HG03159 (cell line): ENCODE results near the gene PDE4DIP.
A peak's percentile ranks its signal among the peaks of the same experiment; 100 is the strongest.
"Not testable (repeated sequence)": the region's sequence is repeated elsewhere in the genome, so short reads cannot be mapped to it uniquely, and the experiment has no call there.

Source experiments
- ATAC-seq: cut with Tn5 transposase; IDR thresholded peaks from one replicate; pipeline ENCODE4 v1.9.1; 2021; ENCODE audit warnings: mild to moderate bottlenecking, moderate library complexity; ENCODE audit not compliant: unreplicated experiment

Gene PDE4DIP

GRCh38 chr1:148916695-148917348 lies 72.6 kb downstream of the PDE4DIP start:
- ATAC-seq, result not testable (repeated sequence)

DNA sequence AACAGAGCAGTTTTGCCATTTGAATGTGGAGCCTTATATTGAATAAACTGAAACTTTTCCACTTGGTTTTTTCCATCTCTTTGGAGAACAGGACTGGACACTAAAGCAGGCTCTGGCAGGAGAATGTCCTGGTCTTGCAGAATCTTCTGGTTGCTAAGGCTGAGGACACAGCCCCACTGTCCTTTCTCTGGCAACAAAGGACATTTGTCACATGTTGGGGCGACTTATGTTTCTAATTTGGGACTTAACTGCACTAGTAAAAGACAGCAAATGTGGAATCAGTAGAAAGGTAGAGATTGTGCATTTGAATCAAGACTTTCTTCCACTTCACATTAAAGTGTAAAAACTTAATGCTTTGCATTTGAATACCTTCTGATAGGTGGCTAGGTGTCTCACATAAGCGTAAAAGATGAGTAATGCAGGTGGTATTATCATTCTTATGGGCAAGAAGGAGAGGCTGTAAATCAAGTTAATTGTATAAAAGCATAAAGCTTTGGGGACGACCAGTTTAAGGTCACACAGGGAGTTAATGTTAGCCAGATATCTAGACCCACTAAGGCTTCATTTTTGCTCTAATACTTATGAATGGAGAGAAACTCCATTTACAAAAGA lies 74.7 kb downstream of the PDE4DIP start:
- not testable (repeated sequence) for ATAC-seq

DNA sequence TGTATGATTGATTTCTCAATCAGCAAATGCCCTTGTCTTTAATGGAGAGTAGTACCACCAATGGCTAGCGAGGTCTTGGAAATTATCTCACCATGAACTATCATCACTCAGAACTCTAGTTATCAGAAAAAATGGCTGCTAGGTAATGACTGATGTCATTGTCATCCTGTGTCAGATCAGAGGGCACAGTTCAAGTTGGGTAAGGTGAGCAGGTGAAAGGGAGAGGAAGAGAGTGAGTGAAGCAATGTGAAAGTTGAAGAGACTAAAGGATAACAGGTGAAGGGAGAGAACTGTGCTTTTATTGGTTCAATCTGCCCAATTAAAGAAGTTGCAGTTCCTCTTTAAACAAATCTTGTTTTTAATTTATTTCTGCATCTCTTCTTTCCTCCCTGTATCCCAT lies 76.8 kb downstream of the PDE4DIP start:
- not testable (repeated sequence) for ATAC-seq

GRCh38 chr1:148923798-148924197 lies 79.6 kb downstream of the PDE4DIP start:
- ATAC-seq, result not testable (repeated sequence)

GRCh38 chr1:148927645-148928044 lies 83.4 kb downstream of the PDE4DIP start:
- ATAC-seq, result not testable (repeated sequence)

- not testable (repeated sequence) for ATAC-seq
Observed at GRCh38 chr1:148929253-148929652, 85.0 kb downstream of the PDE4DIP start.

DNA sequence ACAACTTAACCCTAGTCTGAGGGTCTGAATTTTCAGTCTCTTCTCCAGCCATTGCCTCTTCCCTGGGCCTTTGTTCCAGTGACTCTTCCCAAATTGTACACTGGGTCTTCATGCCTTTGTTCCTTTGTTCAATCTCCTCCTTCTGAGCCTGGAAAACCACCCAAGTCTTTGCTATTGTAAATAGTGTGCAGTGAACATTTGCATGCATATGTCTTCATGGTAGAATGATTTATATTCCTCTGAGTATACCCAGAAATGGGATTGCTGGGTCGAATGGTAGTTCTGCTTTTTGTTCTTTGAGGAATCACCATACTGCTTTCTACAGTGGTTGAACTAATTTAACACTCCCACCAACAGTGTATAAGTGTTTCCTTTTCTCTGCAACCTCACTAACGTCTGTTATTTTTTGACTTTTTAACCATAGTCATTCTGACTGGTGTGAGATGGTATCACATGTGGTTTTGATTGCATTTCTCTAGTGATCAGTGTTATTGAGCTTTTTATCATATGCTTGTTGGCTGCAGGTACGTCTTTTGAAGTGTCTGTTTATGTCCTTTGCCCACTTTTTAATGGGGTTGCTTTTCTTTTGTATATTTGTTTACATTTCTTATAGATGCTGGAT lies 91.3 kb downstream of the PDE4DIP start:
- not testable (repeated sequence) for ATAC-seq

- not testable (repeated sequence) for ATAC-seq
Observed at GRCh38 chr1:148942906-148943305, 98.7 kb downstream of the PDE4DIP start.

DNA sequence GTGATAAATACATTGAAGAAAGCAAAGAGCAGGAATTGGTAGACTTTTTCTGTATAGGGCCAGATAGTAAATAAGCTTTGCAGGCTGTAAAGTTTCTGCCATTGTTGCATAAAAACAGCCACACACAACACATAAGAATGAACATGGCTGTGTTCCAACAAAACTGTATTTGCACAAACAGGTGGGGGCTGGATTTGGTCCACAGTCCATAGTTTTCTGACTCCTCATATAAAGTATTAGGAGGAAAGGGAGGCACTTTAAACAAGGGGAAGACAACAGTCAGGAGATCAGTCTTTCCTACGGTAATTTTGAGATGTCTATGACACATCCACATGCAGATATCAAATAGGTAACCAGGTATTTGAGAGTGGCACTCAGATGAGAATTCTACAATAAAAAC lies 100.9 kb downstream of the PDE4DIP start:
- ATAC-seq, result not testable (repeated sequence)

- not testable (repeated sequence) for ATAC-seq
Observed at GRCh38 chr1:148948768-148949167, 104.5 kb downstream of the PDE4DIP start.

DNA sequence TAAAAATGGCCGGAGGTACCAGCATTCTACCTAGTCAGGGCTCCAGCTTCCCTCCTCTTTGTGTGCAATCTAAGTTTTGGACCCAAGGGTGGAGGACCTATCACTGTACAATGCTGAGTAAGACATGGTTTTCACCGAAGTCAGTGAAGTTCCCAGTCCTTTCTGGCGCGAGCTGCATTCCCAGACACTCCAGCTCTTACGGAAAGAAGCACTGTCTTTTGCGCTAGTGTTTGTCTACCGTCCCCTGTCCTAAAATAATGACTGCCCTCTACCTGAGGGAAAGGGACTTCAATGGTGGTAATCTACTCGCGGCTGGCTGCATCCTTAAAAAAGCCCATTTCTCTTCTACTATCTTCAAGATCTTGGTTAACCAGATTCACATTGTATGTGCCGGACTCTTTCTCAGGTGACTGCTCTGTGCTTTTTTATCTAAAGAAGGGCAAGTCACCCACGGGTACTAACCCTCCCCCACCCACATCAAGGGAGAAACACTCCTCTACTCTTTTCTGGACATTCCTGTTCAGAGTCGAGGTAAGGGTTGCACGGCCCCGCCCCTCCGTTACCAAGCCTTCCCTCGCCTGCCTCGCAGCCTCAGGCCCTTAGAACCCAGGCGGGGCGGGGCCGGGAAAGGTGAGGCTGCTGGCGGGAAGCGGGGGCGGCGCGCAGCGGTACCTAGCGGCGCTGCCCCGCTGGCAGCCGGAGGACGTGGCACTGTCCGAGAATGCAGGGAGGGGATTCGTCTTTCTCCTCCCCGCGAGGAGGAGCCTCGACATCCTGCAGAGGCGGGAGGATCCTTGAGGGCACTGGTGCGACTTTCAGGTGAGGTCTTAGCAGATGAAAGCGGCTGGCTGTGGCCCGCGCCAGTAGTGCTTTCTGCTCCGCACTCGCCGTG lies 107.4 kb downstream of the PDE4DIP start:
- peak; percentile 66 for ATAC-seq

- peak; percentile 81 for ATAC-seq
Observed at GRCh38 chr1:148952253-148952937, 108.2 kb downstream of the PDE4DIP start.

DNA sequence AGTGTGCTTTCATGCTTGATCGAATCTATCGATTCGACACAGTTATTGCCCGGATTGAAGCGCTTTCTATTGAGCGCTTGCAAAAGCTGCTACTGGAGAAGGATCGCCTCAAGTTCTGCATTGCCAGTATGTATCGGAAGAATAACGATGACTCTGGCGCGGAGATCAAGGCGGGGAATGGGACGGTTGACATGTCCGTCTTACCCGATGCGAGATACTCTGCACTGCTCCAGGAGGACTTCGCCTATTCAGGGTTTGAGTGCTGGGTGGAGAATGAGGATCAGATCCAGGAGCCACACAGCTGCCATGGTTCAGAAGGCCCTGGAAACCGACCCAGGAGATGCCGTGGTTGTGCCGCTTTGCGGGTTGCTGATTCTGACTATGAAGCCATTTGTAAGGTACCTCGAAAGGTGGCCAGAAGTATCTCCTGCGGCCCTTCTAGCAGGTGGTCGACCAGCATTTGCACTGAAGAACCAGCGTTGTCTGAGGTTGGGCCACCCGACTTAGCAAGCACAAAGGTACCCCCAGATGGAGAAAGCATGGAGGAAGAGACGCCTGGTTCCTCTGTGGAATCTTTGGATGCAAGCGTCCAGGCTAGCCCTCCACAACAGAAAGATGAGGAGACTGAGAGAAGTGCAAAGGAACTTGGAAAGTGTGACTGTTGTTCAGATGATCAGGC lies 108.8 kb downstream of the PDE4DIP start:
- ATAC-seq, result peak; percentile 4

DNA sequence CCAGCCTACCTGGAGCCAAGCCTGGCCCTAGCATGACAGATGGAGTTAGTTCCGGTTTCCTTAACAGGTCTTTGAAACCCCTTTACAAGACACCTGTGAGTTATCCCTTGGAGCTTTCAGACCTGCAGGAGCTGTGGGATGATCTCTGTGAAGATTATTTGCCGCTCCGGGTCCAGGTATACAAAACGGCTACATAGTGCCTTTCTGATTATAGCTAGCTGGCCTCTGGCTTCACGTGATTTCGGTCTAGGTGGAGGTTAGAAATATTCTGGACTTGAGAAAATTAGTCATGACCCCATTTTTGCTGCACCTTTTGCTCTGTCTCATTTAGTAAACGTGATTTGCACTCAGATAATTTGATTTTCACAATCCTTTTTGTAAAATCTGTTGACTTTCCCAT lies 109.5 kb downstream of the PDE4DIP start:
- ATAC-seq, result not testable (repeated sequence)

DNA sequence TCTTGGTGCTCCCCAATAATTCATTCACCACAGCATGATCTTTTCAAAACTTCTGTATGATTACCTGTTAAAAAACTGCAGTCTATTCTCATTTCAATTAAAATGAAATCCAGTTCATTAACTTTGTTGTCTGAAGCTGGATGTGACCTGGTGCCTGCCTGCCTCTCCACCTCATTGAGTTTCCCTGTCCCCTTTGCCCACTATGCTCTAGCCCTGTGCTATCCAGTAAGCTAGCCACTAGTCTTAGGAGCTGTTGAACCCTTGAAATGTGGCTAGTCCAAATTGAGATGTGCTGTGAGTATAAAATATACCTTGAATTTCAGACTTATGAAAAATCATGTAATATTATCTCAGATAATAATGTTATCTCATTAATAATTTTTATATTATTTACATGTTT lies 114.1 kb downstream of the PDE4DIP start:
- not testable (repeated sequence) for ATAC-seq

- not testable (repeated sequence) for ATAC-seq
Observed at GRCh38 chr1:148960212-148961000, 116.2 kb downstream of the PDE4DIP start.

DNA sequence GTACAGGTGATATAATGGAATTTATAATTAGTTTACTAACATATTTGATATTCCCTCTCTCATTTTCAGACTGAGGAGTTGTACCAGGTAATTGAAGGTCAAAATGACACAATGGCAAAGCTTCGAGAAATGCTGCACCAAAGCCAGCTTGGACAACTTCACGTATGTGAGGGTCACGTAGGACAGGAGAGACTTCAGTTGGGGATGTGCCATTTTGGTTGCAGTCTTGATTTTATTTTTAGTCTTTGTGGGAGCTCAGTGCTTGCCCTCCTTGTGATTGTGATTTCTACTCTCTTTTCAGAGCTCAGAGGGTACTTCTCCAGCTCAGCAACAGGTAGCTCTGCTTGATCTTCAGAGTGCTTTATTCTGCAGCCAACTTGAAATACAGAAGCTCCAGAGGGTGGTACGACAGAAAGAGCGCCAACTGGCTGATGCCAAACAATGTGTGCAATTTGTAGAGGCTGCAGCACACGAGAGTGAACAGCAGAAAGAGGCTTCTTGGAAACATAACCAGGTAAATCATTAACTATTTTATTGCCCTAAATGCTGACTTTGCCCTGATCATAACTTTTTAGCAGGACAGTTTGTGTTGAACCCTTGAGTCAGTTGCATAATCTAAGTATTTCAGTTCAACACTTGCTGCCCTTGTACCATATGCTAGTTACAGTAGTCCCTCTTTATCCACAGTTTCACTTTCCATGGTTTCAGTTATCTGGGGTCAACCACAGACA lies 118.1 kb downstream of the PDE4DIP start:
- ATAC-seq, result not testable (repeated sequence)

- not testable (repeated sequence) for ATAC-seq
Observed at GRCh38 chr1:148966084-148966483, 121.9 kb downstream of the PDE4DIP start.
